Measurements from ENCODE around the gene LPP.

DNA sequence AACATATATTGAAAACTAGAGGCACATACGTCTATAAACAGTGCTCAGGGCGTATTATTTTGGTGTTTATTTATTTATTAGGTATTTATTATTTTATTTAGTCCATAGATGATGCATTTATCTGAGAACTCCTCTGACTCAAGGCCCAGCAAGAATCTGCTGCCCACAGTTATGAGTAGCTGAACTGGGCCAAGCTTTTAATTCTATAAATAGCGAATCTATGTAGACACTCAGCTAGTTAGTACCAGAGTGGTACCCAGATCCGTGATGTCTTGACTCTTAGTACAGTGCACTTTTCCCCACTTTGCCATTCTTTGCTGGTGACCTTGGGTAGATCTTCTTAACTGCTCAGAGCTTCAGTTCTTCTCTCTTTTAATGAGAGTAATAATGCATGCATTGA is 647.4 kb downstream of the LPP start:
- TF ChIP-seq, protein P1, sequence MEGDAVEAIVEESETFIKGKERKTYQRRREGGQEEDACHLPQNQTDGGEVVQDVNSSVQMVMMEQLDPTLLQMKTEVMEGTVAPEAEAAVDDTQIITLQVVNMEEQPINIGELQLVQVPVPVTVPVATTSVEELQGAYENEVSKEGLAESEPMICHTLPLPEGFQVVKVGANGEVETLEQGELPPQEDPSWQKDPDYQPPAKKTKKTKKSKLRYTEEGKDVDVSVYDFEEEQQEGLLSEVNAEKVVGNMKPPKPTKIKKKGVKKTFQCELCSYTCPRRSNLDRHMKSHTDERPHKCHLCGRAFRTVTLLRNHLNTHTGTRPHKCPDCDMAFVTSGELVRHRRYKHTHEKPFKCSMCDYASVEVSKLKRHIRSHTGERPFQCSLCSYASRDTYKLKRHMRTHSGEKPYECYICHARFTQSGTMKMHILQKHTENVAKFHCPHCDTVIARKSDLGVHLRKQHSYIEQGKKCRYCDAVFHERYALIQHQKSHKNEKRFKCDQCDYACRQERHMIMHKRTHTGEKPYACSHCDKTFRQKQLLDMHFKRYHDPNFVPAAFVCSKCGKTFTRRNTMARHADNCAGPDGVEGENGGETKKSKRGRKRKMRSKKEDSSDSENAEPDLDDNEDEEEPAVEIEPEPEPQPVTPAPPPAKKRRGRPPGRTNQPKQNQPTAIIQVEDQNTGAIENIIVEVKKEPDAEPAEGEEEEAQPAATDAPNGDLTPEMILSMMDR (IDR thresholded peaks at IDR 0.05) = no peak
- TF ChIP-seq POLR2A (IDR thresholded peaks at IDR 0.05) = no peak

Measured in tibial nerve (tissue), 3 donors.